Cerebellar cortex (tissue), 1 donor: Measurements from ENCODE around the gene NEIL1.
A peak's percentile ranks its signal among the peaks of the same experiment; 100 is the strongest.
"Not testable (repeated sequence)": the region's sequence is repeated elsewhere in the genome, so short reads cannot be mapped to it uniquely, and the experiment has no call there.

Experiments
- DNase-seq: peaks from one replicate; pipeline ENCODE4 v3.0.0-alpha.2; 2015; ENCODE audit warnings: low spot score

The NEIL1 gene, protein sequence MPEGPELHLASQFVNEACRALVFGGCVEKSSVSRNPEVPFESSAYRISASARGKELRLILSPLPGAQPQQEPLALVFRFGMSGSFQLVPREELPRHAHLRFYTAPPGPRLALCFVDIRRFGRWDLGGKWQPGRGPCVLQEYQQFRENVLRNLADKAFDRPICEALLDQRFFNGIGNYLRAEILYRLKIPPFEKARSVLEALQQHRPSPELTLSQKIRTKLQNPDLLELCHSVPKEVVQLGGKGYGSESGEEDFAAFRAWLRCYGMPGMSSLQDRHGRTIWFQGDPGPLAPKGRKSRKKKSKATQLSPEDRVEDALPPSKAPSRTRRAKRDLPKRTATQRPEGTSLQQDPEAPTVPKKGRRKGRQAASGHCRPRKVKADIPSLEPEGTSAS

DNA sequence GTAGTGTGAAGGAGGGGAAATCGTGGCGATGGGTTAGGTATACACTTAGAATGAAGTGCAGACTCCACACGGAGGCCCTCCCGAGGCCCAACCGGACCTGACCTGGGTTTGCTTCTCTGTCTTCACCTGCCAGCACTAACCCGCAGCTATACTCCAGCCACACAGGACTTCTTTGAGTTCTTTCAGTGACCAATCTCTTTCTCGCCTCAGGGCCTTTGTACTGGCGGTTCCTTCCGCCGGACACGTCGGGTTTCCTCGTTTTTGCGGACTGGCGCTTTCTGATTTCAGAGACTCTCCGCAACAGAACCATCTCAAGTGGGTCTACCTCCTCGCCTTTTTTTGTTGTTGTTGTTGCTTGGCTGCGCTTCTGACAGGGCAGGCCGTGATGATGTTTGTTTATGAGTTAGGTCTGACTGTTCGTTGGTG lies at the start of gene NEIL1:
NEIL1 (plus strand) TSS at position 244 of the 426 bp plus-strand sequence. CDS start 1,867 bp downstream, outside the sequence.
- DNase-seq: no peak

DNA sequence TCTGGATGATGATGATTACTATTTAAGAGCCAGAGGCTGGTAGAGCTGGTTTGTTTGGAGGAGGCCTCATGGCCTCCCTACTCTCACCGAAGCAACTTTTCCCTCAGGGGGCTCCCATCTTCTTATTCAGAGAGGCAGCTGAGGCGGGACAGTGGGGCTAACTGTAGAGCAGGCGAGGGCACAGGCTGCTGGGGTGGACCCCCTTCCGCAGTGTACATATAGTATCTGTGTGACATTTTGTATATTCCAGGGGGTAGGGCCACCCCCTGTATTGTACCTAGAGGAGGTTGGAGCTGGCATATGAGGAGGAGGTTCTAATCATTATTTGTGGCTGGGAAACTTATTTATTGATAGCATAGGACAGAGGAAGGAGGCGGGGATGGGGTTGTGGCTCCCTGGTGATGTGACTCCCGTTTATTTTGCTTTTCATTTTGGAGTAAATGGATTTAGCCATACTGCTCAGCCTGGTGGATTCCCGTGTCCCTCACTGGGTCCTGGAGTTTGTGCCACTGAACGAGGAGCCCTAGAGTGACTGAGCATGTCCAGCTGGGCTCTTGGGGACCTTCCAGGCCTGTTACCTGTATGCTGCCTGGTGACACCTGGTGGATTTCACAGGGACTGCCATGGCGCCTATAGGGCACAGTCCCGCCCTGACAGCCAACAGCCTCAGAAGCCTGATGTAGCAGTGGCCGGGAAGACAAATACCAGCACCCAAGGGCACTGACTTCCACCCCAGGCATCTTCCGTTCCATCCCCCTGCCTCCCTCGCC lies 48.1 kb upstream of the NEIL1 start:
- not testable (repeated sequence) for DNase-seq

DNA sequence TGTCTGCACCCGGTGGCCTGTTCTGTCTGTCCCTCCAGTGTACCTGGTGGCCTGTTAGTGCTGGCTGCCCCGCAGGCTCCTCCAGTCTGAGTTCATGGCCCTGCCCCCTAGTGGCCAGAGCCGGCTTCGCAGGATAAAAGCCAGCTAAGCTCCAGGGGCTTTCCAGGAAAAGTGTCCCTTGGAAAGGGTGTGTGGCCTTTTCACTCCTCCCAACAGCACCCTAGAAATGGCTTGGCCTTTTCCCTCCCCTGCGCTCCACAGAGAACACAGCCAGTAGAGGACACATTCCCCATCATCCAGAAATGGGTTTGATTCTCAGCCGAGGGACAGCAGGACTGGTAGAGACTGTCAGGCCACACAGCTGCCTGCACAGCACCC lies 47.5 kb upstream of the NEIL1 start:
- DNase-seq: not testable (repeated sequence)

DNA sequence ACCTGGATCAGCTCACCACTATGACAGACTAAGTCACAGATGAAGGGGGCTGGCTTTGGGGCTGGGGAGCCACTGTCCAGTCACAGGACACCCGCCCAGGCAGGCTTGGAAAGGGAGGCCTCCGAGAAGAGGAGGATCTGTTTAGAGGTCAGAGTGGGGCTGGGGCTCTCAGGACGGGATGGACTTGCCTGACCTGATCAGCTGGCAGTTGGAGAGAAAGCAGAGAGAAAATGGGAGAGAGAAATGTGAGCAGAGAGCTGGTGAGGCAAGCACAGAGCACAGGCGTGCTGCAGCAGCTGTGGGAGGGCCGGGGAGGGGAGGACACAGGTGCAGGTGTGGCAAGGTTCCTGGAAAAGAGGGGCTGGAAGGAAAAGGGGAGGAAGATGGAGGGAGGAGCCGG lies 46.8 kb upstream of the NEIL1 start:
- DNase-seq: not testable (repeated sequence)

DNA sequence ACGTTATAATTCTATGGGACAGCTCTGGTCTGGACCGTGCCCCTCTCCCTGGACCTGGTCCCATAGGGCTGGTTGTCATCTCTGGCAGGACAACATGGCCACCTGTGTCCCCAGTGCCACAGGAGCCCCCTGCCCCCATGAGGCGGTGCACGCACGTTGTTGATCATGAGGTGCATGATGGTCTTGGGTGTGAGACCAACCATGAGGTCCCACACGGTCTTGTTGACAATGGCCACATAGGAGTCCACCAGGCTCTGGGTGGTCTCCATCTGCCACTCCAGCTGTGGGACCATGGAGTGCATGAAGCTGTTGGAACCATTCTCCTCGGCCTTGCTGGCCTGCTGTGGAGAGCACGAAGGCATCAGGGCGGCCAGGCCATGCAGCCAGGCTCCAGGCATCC lies 44.5 kb upstream of the NEIL1 start:
- no peak for DNase-seq

DNA sequence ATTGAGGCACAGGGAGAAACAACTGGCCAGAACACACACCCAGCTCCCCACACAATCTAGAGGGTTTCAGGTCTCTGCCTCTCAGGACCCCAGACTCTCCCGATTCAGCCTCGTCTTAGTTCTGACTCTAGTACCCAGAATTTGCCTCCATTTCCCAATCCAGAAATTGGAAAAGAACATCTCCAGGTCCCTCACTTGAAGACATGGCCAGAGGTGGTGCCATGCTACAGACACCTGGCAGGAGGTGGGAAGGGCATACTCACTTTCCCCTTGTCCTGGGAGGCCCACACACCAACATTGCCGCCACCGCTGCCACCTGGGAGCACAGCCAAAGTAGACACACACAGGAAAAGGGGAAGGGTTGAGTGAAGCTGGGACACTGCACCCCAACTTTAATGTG lies 44.1 kb upstream of the NEIL1 start:
- DNase-seq: not testable (repeated sequence)

DNA sequence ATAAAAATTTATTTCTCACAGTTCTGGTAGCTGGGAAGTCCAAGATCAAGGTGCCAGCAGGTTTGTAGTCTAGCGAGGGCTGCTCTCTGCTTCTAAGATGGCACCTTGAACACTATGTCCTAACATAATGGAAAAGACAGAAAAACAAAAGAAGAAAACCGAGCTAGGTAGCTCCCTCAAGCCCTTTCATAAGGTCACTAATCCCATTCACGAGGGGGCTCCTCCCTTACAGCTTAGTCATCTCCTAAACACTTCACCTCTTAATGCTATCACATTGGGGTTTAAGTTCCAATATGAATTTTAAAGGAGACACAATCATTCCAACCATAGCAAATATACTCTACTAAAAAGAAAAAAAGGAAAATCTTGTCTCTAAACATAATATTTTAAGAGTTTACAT lies 40.7 kb upstream of the NEIL1 start:
- DNase-seq: no peak

DNA sequence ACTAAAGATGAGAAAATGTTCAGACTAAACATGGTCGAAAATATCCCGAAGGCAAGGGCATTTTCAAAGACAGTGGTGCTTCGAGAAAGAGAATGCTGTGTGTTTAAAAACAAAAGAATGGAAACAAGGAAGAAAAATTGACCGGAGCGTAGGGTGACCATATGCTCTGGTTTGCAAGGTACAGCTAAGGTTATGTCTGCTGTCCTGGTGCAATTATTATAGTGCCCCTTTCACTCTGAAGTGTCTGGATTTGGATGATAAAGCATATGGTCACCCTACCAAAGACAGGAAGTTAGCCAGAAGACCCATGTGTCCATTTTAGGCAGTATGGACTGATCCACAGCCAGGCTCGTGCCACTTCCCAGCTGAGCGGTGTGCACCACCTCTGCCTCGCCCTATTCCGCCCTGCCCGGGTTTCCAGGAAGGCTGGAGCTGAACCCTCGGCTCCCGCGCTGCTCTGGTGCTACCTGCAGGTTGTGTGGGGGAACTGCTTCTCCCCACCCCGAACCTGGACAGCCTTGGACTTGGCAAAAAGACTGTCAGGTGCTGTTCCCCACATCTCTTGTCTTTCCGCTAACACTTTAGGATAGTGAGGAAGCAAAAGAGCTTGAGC lies 39.0 kb upstream of the NEIL1 start:
- DNase-seq: peak; percentile 37

DNA sequence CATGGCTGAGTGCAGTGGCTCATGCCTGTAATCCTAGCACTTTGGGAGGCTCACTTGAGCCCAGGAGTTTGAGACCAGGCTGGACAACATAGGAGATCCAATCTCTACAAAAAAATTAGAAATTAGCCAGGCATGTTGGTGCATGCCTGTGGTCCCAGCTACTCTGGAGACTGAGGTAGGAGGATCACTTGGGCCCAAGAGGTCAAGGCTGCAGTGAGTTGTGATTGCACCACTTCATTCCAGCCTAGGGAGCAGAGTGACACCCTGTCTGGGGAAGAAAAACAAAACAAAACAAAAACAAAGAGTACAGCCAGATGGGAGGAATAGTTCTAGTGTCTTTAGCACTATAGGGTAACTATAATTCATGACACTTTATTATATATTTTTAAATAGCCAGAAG lies 37.1 kb upstream of the NEIL1 start:
- DNase-seq: no peak

DNA sequence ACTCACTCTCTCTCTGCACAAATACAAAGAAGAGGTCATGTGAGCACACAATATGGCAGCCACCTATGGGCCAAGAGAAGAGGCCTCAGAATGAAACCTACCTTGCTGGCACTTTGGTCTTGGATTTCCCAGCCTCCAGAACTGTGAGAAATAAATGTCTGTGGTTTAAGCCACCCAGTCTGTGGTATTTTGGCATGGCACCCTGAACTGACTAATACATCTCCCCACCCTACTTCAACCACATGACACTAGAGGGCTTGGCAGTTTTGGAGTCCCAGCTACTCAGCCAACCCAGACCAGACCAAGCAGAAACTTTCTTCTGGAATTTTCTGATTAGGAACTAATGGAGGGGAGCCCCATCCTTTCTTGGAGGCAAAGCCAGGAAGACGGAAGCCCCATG lies 34.3 kb upstream of the NEIL1 start:
- not testable (repeated sequence) for DNase-seq

DNA sequence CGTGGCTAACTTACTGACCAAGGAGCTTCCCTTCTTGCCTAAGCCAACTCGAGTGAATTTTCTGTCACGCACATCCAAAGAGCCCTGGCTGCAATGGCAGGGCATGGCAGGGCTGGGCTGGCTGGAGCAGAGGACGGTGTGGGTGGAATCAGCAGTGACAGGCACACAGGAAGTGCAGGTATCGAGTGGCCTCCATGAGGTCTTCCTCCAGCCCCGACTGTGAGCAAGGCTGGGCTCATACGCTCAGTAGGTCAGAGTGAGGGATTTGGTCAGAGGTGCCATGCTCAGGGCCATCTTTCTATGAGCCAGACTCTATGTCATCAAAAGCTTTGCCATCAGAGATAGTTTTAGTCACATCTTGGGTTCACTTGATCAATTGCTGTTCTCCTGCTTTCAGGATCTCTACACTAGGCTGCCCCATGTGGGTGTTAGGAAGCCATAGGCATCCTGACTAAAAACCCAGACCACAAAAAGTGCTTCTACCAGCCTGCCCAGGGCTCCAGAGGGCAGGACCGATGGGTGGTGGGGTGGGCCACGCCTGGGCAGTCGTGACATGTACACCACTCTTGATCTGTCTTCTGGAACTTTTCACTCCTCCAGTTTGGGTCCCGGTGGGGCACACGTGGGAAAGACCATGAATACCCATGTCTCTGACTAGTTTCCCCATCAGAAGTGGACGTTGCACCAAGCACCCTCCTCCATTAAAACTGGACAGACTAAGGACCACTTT lies 33.6 kb upstream of the NEIL1 start:
- DNase-seq: no peak

DNA sequence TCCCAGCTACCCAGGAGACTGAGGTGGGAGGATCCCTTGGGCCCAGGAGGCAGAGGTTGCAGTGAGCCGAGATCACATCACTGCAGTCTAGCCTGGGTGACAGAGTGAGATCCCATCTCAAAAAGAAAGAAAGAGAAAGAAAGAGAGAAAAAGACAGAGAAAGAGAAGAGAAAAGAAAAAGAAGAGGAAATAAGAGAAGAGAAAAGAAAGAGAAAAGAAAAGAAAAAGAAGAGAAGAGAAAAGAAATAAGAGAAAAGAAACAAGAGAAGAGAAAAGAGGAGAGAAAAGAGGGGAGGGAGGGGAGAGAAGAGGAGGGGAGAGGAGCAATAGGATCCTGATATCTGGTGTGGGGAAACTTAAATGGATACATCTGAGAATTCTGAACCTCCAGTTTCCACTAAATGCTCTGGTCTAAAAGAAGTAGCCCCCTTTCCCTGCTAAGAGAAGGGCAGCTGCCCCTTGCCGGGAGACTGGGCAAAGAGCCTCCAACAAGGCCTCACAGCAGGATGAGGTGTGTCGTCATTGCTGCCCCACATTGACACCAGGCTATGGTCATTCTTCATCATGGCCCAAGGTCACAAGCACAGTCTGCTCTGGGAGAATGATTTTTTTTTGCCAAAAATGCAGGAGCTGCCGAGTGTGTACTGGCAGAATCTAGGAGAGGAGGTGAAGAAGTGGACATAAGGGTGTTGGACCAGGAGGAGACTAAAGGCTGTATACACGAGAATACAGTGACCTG lies 32.1 kb upstream of the NEIL1 start:
- DNase-seq: no peak

DNA sequence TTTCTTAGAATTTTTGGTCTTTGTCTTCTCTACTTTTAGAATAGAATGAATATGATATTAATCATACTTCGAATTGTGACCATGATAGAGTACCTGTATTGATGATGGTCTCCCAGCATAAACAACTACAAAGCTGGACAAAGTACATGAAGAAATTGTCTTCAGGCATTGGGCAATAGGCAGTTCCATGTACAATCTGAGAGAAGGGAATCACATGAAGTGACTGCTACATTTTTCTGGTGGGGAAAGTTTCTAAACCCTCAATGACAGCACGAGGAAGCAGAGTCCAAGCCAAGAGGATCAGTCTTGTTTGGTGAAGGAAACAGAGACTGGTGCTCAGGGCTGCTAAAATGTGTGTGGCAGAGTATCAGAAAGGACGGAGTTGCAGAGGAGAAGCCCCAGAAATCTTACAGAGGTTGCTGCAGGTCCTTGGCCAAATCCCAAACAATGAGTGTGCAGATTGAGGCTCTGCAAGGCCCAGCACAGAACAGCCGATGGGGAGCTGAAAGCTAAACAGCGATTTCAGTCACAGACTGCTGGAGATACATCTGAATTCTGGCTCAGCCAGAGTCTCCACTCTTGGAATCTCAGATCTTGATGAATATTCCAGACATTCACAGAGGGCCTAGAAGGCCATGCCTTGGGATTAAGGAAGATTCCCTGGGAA lies 27.5 kb upstream of the NEIL1 start:
- DNase-seq: not testable (repeated sequence)

DNA sequence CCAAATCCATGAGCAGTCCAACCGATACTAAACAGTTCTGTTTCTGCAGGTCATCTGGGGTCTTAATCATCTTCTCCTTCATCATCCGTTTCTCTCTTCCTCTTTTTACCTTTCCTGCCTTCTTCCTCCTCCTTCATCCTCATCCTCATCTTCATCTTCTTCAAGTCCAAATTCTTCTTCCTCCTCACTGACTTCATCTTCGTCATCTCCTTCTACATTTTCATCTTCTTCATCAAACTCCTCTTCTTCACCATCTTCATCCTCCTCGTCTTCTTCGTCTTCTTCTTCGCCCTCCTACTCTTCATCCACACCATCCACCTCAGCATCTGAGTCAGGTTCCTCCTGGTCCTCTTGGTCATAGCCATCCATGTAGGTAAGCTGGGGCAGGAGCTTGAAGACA lies 25.1 kb upstream of the NEIL1 start:
- DNase-seq: no peak

DNA sequence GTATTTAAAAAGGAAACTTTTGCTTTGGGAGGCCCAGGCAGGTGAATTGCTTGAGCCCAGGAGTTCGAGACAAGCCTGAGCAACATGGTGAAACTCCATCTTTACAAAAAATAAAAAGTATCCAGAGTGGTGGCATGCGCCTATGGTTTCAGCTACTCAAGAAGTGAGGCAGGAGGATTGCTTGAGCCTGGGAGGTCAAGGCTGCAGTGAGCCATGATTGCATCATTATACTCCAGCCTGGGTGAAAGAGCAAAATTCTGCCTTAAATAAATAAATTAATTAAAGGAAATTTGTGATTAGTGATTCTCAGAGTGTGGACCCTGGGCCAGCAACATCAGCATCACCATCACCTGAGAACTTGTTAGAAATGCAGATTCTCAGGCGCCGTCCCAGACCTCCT lies 20.9 kb upstream of the NEIL1 start:
- no peak for DNase-seq

DNA sequence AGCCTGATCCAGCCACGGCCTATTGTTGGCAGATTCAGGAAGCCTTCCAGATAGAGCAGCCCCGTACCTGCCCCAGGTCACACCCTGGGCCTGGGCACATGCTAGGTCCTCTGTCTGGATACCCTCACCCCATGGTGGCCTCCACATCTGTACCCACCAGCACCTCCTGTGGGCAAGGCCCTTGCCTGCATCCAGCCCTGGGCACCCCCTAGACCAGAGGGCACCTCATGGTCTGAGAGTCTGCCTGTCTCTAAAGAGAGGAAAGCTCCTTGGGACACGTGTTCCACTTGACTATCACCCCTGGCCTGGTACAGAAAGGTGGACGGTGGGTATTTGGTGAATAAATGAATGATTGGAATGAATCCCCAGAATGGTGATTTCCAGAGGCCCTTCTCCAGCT lies 19.8 kb upstream of the NEIL1 start:
- no peak for DNase-seq

DNA sequence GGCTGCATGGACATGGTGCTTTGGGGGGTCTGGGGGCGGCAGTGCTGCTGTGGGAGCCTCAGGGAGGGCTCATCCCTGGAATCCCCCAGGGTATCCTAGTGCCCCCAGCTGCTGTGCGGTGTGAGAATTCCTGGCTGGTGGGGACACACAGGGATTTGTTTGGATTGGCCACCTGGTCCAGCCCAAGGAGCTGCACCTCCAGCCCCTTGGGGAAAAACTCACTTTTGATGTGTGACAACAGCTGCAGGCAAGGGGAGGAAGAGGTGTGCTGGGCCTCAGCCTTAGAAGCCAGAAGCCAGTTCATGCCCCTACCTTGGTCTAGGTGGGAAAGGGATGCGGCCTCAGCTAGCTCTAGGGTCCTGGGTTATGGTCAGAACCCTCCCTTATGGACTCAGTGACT lies 19.3 kb upstream of the NEIL1 start:
- DNase-seq: no peak

DNA sequence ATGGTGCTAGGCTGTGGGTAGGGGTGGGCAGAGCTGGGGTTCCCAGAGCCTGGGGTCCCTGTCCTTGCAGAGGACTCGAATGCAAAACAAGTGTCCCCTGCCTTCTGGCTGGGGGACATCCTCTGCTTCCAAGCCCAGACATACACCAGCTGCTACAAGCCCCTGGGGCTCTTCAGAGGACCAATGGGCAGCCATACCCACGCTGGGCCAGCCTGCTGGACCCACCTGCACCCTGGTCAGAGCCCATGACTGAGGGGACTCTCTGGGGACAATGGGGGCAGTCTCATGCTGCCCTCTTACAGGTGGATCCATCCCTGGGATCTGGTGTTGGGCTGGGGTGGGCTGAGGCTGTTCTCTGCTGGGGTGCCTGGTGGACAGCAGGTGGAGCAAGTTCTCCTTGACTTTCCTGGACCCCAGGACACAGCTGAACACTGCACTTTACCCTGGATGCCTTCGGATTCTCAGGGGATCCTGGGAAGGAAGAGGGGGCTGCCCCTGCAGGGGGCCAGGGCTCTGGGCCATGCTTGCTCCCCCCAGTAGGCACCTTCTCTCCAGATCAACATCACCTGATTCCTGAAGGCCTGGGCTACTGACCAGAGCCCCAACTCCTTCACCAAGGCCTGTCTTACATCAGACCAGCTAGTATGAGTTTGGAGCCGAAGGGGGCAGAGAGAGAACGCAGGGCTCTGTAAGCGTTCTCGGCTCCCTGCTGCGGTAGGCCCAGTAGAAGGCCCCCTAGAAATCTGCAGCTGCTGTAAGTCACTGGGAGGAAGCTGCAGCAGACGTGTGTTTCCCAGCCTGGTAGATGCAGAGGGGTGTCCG lies 18.1 kb upstream of the NEIL1 start:
- no peak for DNase-seq

DNA sequence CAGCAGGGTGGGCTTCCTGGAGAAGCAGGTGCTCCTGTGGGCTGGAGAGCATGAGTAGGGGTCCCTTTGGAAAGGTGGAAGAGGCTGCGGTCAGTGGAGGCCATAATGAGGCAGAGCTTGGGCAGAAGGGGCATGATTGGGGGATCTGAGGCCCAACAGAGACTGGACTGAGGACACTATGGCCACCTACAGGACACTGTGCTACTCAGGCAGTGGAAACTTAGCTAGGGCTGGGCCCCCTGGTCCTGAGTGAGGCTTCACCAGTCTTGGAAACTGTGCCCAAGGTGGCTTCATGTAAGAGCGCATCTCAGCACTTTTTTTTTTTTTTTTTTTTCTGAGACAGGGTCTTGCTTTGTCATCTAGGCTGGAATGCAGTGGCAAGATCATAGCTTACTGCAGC lies 17.3 kb upstream of the NEIL1 start:
- no peak for DNase-seq

DNA sequence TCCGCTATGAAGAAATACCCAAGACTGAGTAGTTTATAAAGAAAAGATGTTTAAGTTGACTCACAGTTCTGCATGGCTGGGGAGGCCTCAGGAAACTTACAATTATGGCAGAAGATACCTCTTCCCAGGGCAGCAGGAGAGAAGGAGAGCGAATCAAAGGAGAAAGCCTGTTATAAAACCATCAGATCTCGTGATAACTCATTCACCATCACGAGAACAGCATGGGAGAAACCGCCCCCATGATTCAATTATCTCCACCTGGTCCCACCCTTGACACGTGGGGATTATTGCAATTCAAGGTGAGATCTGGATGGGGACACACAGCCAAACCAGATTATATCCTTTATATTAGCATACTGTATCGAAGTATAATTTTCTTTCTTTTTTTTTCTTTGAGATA lies 14.7 kb upstream of the NEIL1 start:
- DNase-seq: not testable (repeated sequence)
